ENCODE results near the gene HRNR.

- TF ChIP-seq CTCF (IDR thresholded peaks at IDR 0.05; ENCODE audit: low read depth, low read length, poor library complexity, severe bottlenecking) (peak; percentile 79), EZH2phosphoT487 (IDR thresholded peaks at IDR 0.05; ENCODE audit: borderline replicate concordance, low read length) (no peak)
Measured at GRCh38 chr1:152185544-152186391, 38.2 kb downstream of the HRNR start.

Data from DOHH2 (cell line).